GM18868 (cell line): ENCODE measurements around the gene STT3A.
"Not testable (repeated sequence)": the region's sequence is repeated elsewhere in the genome, so short reads cannot be mapped to it uniquely, and the experiment has no call there.

ENCODE experiments used
- ATAC-seq: cut with Tn5 transposase; IDR thresholded peaks from one replicate; pipeline ENCODE4 v1.9.1; 2021; ENCODE audit warnings: mild to moderate bottlenecking, moderate library complexity; ENCODE audit not compliant: unreplicated experiment

STT3A gene

DNA sequence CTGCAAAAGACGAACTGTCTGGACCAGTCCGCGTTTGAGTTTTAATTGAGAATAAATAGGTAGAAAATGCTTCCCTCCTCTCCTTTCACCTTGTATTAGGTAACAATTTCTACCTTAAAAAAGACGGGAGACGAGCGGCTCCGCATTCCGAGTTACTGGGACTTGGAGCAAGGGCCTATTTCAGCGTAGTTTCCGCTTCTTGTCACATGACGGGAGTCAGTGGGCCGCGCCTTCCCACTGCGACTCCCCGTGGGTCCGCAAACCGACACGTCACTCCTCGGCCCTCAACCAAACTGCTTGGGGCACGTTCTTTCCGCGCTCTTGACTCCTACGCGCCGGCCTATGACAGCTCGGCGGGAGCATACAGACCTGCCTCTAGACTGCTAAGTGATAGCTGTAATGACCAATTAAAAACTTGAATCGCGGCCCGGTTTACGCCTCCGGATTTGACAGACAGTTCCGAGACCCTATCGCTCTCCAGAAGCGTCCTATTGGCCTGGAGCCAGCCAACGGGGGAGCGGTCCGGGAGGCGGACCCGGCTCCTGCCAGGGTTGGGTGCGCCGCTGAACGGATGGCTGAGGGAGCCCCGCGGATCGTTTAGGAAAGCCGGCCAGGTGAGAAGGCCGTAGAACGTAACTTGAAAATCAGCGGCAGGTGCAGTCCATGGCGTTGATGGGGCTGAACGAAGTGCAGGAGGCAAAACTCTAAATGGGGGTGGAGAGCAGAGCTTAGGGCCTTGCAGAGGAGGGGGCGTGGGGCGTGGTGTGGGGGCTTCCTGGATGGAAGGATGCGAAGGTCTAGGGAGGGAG, at the start of gene STT3A:
Gene STT3A, plus strand, starts transcription at position 548 of the 809 bp plus-strand sequence. CDS start 3,064 bp downstream, outside the sequence.
- peak; percentile 96 for ATAC-seq

GRCh38 chr11:125550780-125551179, 41.9 kb upstream of the STT3A start:
- no peak for ATAC-seq

- no peak for ATAC-seq
Observed at GRCh38 chr11:125551835-125552342, 40.8 kb upstream of the STT3A start.

GRCh38 chr11:125552927-125553326, 39.7 kb upstream of the STT3A start:
- ATAC-seq: no peak

- ATAC-seq: no peak
Observed at GRCh38 chr11:125553357-125553756, 39.3 kb upstream of the STT3A start.

DNA sequence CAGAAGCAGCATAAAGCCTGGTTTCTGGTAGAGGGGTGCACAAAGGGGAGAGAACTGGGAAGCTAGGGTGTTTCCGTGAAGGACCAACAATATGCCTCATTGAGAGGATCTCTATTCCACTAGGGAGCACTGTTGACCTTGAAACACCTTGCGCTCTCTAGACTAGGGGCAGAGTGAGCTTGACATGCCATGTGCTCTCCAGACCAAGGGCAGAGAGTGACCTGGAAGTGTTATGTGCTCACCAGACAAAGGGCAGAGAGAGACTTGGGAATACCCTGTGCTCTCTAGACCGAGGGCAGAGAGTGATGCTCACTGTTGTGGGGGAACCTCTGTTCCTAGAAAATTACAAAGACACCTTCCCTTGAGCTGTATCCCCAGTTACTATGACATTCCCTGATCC, 38.6 kb upstream of the STT3A start:
- ATAC-seq: no peak

DNA sequence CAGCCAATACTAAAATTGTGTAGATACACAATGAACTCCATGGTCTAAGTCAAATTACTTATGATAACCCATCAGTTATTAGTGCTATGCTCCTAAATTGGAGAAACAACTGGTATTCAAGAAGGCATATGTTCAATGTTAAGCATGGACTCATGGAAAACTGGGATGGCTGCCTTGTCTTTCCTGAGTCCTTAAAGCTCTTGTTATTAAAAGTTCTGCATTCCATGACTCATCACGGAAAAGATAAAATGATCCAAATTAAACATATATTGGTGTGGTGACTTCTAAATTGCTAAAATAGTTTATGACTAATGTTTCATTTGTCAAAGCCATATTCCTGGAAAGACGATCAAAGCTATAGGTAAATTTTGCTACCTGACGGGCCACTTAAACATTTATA, 32.8 kb upstream of the STT3A start:
- ATAC-seq: no peak

- no peak for ATAC-seq
Observed at GRCh38 chr11:125561924-125562323, 30.7 kb upstream of the STT3A start.

- ATAC-seq: no peak
Observed at GRCh38 chr11:125562430-125562829, 30.2 kb upstream of the STT3A start.

- ATAC-seq: no peak
Observed at GRCh38 chr11:125564357-125564756, 28.3 kb upstream of the STT3A start.

DNA sequence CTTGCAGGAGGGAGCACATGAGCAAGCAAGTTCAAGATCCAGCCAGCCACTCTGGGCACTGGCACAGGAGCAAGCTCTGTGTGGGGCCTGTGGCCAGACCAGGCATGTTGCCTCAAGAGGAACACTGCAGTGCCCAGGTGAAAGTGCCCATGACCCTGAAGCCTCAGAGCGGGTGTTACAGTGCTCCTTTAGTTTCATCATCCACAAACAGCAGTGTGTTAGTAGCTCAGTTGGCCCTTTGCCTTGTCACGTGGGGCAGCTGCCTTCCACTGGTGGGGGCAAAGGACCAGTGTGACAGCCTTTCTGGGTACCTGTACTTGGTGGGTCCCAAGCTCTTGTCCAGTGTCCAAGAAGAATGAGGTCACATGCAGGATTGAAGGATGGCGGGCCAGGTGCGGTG, 26.4 kb upstream of the STT3A start:
- ATAC-seq: no peak

DNA sequence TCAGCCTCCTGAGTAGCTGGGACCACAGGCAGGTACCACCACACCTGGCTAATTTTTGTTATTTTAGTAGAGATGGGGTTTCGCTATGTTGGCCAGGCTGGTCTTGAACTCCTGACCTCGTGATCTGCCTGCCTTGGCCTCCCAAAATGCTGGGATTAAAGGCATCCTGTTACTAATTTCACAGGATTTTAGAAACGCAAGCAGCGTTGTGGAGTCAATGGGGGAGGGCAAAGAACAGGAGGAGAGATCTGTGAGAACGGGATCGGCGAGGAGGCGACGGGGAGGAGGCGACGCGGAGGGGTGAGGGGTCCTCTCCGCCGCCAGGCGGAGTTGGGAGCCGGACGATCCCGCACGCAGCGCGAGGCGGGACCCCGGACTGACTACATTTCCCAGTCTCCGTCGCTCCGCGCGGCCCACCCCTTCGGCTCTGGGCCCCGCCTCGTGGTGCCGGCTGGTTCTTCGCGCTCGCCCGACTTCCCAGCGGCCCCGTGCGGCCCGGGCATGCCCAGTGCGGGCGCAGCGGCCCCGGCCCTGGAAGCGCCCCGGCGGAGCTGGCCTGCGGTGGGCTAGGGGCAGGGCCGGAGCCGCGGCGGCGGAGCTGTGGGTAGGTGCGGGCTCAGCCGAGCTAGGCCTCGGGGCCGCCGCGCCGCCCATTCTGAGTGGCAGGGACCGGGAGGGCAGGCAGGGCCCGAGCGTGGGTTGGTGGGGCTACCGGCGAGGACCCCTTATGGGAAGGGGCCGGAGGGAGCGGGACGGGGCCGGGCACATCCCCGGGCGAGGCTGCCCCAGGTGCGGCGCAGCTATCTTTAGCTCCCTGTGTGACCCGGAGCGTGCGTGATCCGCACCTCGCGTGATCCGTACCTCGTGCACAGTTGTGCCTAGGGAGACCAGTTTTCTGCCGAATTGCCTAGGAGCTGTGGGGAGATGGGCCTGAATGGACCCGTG, 23.4 kb upstream of the STT3A start, which contains the start of gene EI24:
Gene EI24, plus strand, starts transcription at position 508 of the 945 bp plus-strand sequence. CDS start 3,051 bp downstream, outside the sequence.
- peak; percentile 95 for ATAC-seq

DNA sequence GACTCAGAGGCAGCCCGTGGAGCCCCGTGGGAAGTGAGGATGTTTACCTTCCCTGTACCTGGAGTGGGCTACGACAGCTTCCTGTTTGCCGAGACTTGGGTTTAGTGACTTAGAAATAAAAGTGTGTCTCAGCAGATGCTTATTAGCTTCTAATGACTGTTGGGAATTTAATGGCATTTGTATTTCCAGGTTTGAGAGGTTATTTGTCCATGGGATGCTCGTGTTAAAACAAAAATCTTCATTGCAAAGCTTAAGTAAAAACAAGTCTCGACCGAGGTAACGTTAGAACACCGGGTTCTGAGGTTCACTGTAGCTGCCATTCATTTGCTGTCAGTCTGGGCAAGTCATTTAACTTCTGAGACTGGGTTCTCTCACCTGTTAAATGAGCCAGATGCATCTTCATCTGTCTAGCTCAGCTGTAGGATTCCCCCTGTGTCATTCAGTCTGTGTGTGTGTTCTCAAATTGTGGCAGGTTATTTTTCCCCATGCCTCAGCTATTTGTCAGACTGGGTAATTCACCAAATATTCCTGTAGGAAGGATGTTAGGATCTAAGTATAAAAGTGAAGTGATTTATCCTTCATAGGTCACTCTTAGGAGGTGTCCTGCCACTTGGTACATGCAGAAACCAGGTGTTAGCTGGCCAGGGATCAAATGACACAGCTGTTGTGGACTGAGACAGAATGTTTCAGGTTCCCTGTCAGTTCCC, 22.6 kb upstream of the STT3A start:
- peak; percentile 33 for ATAC-seq

DNA sequence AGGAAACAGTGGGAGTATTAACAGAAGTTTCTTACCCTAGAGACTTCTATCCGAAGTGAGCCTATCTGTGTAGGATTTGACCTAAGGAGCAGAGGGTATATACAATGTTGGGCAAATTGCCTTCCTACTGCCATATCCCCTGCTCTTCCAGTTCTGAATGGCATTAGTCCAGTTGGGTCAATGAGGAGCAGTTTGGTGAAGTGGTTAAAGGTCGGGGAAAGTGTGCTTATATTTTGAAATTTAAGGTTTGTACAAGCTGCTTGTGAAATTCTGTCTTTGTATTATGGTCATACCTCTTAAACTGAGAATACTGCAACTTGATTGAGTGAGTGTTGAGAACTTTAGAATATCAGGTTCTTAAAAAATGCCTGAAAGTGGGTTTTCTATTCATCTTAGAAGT, 21.7 kb upstream of the STT3A start:
- no peak for ATAC-seq

DNA sequence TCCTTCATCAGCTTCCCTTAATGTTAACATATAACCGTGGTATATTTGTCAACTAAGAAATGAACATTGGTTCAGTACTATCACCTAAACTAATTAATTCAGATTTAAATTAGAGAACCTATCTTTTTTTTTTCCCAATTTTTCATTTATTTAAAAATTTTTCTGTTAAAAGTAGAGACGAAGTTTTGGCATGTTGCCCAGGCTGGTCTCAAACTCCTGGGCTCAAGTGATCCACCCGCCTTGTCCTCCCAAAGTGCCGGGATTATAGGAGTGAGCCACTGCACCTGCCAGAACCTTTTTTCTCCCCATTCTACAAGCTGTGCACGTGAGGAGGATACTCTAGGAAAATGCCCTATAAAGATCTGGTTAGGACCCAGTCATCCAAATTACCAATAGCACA, 19.7 kb upstream of the STT3A start:
- no peak for ATAC-seq

DNA sequence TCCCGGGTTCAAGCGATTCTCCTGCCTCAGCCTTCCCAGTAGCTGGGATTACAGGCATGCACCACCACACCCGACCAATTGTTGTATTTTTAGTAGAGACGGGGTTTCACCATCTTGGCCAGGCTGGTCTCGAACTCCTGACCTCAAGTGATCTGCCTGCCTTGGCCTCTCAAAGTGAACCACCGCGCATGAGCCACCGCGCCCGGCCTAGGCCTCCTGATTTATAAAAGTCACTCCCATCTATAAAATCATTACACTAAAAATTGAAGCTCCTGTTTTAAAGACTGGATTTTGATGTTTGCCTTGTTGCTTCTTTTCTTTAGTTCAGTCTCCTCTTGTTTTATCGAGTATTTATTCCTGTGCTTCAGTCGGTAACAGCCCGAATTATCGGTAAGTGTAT, 15.5 kb upstream of the STT3A start:
- not testable (repeated sequence) for ATAC-seq

- no peak for ATAC-seq
Observed at GRCh38 chr11:125578783-125579182, 13.9 kb upstream of the STT3A start.

GRCh38 chr11:125579811-125580210, 12.8 kb upstream of the STT3A start:
- no peak for ATAC-seq

DNA sequence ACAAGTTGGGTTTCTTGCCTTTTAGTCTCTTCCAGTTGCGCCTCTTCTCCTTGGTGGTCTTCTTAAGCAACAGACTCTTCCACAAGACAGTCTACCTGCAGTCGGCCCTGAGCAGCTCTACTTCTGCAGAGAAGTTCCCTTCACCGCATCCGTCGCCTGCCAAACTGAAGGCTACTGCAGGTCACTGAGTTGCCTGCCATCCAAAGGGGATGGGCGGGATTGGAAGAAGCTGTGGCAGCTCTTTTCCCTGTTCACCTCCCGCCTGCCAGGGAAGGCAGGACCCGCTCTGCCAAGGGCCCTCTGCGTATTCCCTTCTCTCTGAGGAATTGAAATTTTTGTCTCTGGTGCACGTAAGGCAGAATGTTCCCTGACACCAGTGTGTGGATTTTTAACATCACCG, 9.2 kb upstream of the STT3A start:
- no peak for ATAC-seq

- ATAC-seq: no peak
Observed at GRCh38 chr11:125585487-125585886, 7.2 kb upstream of the STT3A start.

GRCh38 chr11:125586623-125587022, 6.0 kb upstream of the STT3A start:
- ATAC-seq: no peak
